ENCODE measurements around the gene MLX. TPM values are rescaled to one million over a fixed set of nuclear protein-coding genes. Genes with fewer than 3 reads are reported as not detected.

Gene MLX, protein sequence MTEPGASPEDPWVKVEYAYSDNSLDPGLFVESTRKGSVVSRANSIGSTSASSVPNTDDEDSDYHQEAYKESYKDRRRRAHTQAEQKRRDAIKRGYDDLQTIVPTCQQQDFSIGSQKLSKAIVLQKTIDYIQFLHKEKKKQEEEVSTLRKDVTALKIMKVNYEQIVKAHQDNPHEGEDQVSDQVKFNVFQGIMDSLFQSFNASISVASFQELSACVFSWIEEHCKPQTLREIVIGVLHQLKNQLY
- total RNA-seq (2014; rRNA removed; shearing (Covaris generic)): 14.1 and 44.7 TPM in 2 replicates

DNA sequence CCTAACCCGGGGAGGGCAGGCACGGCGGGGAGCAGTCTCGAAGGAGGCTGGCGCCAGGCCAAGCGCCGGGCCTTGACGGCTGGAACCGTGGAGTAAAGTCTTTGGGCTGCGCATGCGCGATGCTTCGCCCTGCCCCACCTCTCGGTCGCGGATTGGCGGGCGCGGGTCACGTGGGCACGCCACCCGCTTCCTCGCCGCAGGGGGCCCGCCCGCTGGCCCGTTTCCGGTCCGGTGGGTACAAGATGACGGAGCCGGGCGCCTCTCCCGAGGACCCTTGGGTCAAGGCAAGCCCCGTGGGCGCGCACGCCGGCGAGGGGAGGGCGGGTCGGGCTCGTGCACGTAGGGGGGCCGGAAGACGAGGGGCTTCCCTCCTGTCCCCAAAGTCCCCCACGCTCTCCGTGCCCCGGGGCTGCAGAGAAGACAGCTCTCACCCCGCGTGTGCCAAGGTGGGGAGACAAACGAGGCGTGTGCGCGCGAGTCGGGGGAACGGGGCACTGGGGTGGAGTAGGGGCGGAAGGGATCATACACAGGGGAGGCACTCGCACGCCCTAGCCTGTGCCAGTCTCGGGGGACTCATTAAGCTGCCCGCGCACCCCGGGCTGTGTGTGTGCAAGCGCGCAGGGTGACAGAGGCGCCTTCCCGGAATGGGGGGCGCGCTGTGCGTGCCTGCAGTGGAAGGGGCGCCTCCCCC lies at the start of gene MLX:
TSS of gene MLX (plus strand) at position 218 of the 691 bp plus-strand sequence. CDS start at position 243, 25 bp downstream.
- DNase-seq (ENCODE audit: low spot score): peak; percentile 86
- in situ Hi-C loops (cut with HindIII; ENCODE audit: low sequenced_read_pairs): no loop called here

DNA sequence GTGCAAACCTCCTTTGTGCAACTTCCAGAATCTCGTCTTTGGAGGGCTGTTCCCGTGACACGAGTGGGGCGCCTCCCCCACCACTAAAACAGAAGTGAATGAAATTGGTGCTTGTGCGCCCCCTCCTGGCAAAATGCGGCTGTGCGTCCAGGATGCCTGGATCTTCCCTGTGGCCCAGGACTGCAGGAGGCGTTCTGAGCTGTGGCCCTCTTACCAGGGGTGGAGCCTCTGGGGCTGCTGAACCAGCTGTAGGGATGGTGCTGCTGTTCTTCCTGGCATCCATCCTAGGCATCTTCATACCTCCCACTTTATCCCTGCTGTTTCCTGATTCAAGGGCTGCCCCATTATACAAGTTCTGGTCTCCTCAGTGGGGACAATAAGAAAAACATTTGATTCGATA lies 49.4 kb upstream of the MLX start:
- DNase-seq (ENCODE audit: low spot score): peak; percentile 67
- in situ Hi-C loops (cut with HindIII; ENCODE audit: low sequenced_read_pairs): no loop called here

DNA sequence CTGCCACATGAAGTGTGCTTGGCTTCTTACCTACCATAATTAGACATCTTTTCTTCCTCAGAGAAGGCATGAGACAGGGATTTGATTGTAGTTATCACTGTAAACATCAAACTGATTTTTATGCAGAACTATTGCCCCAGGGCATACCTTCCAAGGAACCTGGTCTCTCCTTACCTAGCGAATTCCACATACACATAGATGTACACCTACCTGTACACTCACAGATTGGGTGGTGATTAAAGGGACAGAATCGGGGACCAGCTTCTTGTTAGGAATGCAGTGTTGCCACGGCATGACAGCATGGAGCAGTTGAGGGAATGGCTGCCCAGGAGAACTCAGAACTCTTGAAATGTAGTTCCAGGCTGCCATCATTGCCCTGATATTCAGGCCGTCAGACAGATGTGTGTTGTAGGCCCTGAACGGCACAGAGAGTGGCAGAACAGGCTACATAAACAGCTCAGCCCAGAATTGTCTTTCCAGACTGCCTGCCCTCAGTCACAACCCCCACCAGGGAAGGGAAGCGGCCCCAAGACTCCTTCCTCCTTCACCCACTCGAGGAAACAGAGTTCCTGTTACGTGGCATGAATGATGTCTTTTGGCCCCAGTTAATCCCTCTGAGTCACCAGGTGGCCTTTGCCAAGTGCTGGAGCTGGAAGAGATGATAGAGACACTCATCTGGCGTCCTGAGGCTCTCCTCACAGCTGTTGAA lies 48.7 kb upstream of the MLX start:
- in situ Hi-C loops (cut with HindIII; ENCODE audit: low sequenced_read_pairs): no loop called here
- no peak for DNase-seq (ENCODE audit: low spot score)

DNA sequence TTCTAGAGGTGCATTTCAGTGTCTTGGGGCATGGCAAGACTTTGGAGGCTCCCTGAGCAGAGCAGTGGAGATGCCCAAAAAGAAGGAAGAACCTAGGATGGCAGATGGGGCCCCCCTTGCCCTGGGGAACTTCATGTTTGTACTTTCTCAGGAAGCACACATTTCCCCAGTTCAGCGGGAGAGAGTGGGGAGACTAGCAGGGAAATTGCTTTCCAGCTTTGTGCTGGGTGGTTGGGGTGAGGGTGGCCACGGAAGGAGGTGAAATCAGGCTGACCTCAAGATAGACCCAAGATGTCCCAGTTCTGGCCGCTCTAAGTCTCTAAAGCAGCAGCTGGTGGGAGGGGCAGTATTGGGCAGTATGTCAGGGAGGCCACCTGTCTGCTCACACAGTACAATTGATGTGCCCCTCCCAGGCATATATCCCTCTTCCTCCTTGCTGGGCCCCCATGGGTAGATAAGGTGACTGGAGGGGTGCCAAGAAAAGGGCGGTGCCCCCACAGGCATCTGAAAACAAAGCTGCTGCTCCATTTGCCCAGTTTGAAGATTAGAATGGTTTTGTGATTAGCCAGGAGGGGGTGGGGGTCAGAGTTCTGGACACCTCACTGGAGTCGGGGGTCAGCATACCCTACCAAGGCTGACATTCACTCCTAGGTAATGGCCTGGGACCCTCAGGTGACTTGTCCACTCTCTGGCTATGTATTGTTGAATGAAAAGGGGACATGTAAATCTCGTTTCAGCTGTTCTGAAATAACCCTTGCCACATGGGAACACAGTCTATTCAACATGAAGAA lies 48.0 kb upstream of the MLX start:
- DNase-seq (ENCODE audit: low spot score): peak; percentile 32
- in situ Hi-C loops (cut with HindIII; ENCODE audit: low sequenced_read_pairs): no loop called here

DNA sequence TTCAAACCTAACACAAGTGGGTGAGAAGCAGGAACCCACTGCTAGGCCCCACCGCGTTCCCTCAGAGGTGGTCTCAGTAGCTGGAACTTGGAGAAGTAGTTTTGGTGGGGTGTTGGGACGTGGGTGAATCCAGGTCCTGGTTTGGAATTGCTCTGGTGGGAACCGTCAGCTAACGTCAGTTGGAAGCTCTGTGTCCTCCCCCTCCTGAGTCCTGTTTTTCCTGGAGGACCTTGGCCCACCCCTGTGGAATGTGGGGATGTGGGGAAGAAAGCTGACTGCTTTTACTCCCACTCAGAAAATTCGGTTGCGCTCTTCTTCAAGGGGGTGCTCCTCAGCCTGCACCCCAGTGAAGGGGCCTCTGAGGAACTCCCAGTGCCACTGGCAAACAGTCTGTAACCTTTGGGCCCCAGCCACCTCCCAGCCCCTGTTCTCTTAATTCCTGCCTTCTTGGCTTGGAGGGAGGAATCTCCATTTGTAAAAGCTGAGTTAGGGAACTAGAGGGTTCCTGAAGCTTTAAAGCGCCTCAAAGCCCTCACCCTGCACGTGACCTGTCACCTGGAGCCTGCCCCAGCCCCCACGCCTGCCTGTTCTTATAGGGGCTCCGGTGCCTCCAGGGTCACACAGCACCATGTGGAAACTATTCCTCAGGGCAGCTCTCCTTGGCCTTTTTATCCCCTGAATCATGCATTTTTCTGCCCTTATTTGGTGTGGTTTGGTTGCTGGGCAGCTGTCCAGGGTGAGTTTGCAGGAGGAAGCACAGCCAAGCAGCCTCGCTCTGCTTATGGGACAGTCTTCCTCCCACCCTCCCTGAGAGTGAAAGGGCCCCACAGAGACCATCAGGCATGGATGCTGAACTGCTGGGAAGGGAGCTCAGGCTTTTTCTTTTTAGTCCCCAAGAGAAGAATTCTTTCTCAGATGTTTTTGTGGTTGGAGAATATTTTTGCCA lies 47.1 kb upstream of the MLX start:
- in situ Hi-C loops (cut with HindIII; ENCODE audit: low sequenced_read_pairs): loop anchor here (5.0 kb wide), 1 partner anchor 98 kb away; the partner anchor contains the start of gene CAVIN1
- peak; percentile 79 for DNase-seq (ENCODE audit: low spot score)

DNA sequence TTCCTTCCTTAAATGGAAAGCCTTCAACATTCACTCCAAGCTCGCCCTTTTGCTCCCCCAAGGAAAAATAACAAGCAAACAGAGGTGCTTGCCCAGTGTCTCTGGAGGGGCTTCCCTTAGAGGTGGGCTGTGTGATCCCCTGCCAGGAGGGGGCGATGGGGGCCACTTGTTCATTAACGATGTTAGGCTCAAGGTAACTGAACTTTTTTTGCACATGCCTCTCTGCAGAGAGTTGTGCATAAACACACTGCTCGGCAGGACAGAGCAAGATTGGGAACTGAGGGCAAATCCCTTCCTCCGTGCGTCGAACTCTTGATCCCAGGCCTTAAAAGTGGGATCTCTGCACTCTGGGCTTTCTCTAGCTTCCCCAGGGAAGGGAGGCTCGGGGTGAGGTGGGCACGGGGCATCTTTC lies 46.4 kb upstream of the MLX start:
- in situ Hi-C loops (cut with HindIII; ENCODE audit: low sequenced_read_pairs): loop anchor here (5.0 kb wide), 1 partner anchor 98 kb away; the partner anchor contains the start of gene CAVIN1
- no peak for DNase-seq (ENCODE audit: low spot score)

DNA sequence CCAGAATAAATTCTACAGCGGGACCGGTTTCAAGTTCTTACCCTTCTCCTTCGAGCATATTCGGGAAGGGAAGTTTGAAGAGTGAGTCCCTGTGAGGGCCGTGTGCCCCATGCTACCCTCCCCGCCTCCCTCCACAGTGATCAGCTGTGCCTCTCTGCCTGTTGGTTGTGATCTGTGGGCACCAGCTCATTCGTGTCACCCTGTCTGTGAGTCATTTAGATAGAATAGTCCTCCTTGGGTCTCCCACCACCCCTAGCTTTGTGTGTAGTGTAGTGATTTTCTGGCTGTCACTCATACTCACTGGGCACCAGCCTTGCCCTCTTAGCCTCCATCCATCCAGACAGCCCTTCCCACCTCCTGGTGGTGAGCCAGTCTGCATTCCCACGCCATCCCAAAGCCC lies 45.9 kb upstream of the MLX start:
- no peak for DNase-seq (ENCODE audit: low spot score)
- in situ Hi-C loops (cut with HindIII; ENCODE audit: low sequenced_read_pairs): loop anchor here (5.0 kb wide), 1 partner anchor 99 kb away; the partner anchor contains the start of gene CAVIN1

DNA sequence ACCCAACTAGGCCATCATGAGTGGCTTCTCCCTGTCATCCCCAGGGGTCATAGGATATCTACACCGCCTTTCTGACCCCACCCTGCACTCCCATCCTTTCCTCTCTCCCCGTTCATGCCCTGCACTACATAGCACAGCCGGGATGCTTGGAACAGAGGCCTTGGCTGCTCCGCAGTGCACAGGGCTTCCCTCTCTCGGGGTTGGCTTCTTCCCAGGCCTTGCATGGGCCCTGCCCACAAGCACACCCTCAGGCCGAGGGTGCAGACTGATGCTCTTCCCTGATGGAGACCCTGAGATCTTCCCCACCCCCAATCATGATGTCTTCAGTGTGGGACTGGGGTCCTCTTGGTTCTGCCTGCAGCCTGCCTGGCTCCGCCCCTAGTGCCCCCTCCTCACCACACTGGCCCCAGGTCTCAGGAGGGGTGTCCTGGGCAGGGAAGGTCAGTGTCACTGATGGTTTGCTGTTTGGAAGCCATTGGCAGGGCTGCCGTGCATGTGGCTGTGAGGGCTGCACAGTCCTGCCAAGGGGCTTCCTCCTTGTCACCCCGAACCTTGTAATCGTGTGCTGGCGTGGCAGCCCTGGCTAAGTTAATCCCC lies 45.1 kb upstream of the MLX start:
- in situ Hi-C loops (cut with HindIII; ENCODE audit: low sequenced_read_pairs): loop anchor here (5.0 kb wide), 1 partner anchor 99 kb away; the partner anchor contains the start of gene CAVIN1
- no peak for DNase-seq (ENCODE audit: low spot score)

DNA sequence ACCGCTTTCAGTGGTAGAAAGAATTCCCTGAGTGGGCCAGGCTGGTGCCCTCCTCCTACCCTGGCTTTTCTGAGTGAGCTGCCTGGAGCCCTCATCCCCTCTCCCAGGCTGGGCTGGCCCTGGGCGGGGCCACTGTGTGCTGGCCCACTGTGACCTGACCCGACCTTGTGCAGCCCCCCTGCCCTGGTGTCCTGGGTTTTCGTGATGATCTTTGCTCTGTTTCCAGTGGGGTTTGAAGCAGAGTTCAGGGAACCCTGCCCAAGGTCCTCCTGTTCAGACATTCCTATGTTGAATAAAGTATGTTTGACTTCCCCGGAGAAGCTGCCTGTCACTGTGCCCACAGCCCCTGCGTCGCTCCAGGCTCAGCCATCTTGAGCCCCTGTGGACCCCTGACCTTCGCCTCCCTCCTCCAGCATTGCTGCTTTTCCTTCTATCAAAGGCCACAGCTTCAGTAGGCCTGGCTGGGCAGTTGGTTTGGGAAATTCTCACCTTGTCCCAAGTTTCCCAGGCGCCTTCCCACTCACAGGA lies 44.6 kb upstream of the MLX start:
- no peak for DNase-seq (ENCODE audit: low spot score)
- in situ Hi-C loops (cut with HindIII; ENCODE audit: low sequenced_read_pairs): loop anchor here (5.0 kb wide), 1 partner anchor 100 kb away; the partner anchor contains the start of gene CAVIN1

DNA sequence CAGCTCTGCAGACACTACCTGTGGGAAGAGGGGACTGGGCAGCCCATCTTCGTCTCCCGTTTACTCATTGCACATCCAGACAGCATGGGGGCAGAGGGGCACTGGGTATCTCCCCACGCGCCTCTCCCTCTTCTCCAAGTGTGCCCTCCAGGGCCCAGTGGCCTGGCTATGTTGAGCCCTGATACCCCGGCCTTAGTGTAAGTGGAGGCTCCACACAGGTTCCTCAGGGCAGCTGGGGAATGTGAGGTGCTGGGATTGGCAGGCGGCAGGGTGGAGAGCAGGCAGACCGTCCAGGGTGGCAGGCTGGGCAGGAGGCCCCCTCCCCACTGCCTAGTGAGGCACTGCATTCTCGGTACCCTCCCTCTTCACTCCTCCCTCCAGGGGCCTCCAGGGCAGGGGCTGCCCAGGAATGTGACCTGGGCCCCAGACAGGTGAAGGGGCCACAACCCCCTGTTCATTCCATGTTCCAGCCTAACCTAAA lies 44.1 kb upstream of the MLX start:
- in situ Hi-C loops (cut with HindIII; ENCODE audit: low sequenced_read_pairs): loop anchor here (5.0 kb wide), 1 partner anchor 101 kb away; the partner anchor contains the start of gene CAVIN1
- DNase-seq (ENCODE audit: low spot score): no peak

DNA sequence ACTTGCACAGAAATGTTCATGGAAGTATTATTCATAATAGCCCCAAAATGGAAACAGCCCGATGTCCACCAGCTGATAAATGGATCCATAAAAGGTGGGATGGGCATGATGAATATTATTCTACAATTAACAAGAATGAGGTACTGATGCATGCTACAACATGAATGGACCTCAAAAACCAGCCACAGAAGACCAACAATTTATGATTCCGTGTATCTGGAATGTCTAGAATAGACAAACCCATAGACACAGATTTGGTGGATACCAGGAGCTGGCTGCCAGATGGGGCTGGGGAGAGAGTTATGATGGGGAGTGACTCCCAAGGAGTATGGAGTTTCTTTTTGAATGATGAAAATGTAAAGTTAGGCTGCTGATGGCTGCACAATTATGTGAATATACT lies 41.7 kb upstream of the MLX start:
- in situ Hi-C loops (cut with HindIII; ENCODE audit: low sequenced_read_pairs): no loop called here
- no peak for DNase-seq (ENCODE audit: low spot score)

DNA sequence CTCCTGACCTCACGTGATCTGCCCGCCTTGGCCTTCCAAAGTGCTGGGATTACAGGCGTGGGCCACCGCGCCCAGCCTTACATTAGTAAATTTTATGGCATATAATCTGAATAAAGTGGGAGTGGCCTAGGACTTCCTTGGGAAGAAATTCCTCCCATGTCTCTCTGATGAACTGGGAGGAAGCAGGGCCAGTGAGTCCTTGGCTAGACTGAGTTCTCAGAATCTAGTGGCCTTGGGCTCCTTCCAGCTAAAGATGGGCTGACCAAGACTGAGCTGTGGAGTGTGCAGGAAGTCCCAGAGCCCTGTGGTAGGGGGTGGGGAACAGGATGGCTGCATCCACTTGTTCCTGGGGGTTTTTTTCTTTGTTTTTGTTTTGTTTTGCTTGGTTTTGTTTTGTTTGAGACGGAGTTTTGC lies 40.9 kb upstream of the MLX start:
- in situ Hi-C loops (cut with HindIII; ENCODE audit: low sequenced_read_pairs): no loop called here
- DNase-seq (ENCODE audit: low spot score): no peak

DNA sequence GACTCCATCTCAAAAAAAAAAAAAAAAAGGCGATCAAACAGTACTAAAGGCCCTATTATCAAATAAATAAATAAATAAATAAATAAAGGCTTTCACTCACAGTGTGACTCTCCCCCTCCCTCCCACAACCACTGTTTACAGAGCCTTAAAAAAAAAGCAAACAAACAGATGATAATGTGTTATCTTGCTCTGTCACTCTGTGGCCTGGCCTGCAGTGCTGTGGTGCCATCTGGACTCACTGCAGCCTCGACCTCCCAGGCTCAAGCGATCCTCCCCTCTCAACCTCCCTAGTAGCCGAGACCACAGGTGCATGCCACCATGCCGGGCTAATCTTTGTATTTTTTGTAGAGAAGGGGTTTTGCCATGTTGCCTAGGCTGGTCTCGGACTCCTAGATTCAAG lies 39.0 kb upstream of the MLX start:
- in situ Hi-C loops (cut with HindIII; ENCODE audit: low sequenced_read_pairs): no loop called here
- no peak for DNase-seq (ENCODE audit: low spot score)

DNA sequence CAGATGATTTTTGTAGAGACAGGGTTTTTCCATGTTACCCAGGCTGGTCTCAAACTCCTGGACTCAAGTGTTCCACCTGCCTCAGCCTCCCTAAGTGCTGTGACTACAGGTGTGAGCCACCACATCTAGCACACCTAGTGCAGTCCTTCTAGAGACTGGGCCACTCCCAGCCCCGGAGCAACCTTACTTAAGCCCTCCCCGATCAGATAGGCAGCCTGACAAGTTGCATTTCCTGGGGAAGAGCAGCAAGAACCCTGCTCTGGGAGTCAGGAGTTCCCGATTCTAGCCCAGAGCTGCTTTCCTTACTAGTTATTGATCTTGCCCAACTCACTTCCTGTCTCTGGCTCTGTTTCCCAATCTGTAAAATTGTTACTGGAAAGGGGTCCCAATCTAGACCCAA lies 37.8 kb upstream of the MLX start:
- no peak for DNase-seq (ENCODE audit: low spot score)
- in situ Hi-C loops (cut with HindIII; ENCODE audit: low sequenced_read_pairs): no loop called here

DNA sequence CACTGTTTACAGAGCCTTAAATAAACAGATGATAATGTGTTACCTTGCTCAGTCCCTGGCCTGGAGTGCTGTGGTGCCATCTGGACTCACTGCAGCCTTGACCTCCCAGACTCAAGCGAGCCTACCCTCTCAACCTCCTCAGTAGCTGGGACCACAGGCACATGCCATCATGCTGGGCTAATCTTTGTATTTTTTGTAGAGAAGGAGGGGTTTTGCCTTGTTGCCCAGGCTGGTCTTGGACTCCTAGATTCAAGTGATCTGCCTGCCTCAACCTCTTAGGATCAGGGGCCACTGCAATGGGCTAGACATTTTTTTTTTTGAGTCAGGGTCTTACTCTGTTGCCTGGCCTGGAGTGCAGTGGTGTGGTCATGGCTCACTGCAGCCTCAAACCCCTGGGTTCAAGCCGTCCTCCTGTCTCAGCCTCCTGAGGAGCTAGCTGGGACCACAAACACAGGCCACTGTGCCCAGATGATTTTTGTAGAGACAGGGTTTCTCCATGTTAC lies 35.9 kb upstream of the MLX start:
- in situ Hi-C loops (cut with HindIII; ENCODE audit: low sequenced_read_pairs): loop anchor here (10.0 kb wide), 1 partner anchor 154 kb away; the partner anchor contains the start of genes CCR10 and CNTNAP1

DNA sequence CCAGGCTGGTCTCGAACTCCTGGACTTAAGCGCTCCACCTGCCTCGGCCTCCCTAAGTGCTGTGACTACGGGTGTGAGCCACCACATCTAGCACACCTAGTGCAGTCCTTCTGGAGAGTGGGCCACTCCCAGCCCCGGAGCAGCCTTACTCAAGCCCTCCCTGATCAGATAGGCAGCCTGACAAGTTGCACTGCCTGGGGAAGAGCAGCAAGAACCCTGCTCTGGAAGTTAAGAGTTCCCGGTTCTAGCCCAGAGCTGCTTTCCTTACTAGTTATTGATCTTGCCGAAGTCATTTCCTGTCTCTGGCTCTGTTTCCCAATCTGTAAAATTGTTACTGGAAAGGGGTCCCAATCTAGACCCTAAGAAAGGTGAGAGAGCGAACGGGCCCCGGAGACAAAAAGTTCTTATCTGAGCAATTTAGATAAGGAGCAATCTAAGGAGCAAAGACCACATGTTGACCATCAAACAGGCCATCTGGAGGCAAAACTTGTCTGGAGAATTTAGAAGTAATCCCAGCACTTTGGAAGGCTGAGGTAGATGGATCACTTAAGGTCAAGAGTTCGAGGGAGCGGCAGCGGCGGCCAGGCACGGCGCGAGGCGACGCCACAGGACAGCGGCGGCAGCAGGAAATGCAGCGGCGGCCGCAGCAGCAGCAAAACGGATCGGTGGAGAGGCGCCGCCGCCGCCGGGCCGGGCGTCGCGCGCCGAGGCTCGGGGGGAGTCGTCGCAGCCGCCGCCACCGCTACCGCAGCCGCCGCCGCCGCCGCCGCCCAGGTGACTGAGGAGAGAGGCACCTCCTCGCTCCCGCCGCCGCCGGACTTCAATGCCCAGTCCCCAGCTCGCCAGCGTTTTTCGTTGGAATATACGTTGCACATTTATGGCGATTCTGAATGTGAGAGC lies 35.2 kb upstream of the MLX start:
- DNase-seq (ENCODE audit: low spot score): peak; percentile 54
- in situ Hi-C loops (cut with HindIII; ENCODE audit: low sequenced_read_pairs): loop anchor here (10.0 kb wide), 1 partner anchor 153 kb away; the partner anchor contains the start of genes CCR10 and CNTNAP1

More for the DNA sequence above, 35.9 kb upstream of the MLX start:
- no peak for DNase-seq (ENCODE audit: low spot score)
